HepG2 (cell line): ENCODE data around the gene EIF4E. TPM values are rescaled to one million over a fixed set of nuclear protein-coding genes. Genes with fewer than 3 reads are reported as not detected.

Experiments
- ATAC-seq: fragments of 200-7000 bp; cut with Tn5 transposase; 3 replicates; pipeline ENCODE4 v1.9.1; 2020; ENCODE audit warnings: mild to moderate bottlenecking, moderate library complexity
- BruUV-seq: library from RNA; stranded (reverse); fragments of 400-500 nt; replicated peaks from 2 replicates; lab custom pipeline; 2021; lab: Mats Ljungman, UMichigan
- CTCF ChIA-PET: fragments of 300-600 bp; formaldehyde crosslinking; extraction: SDS; loops from one replicate; lab custom pipeline; 2021; ENCODE audit warnings: low total read pairs, inconsistent platforms, low intra/inter-chr PET ratio; lab: Yijun Ruan, JAX
- POLR2A ChIA-PET: fragments of 350-600 bp; sonication (Branson Sonifier 250); formaldehyde crosslinking; loops from one replicate; lab custom pipeline; 2020; ENCODE audit warnings: antibody characterized with exemption, inconsistent platforms; lab: Yijun Ruan, JAX
- DNase-seq: peaks from one replicate; pipeline ENCODE4 v3.0.0-alpha.2; 2015; ENCODE audit warnings: low spot score
- FAIRE-seq: peaks from 3 replicates; lab custom pipeline; 2011; peaks lifted over from hg19 to GRCh38; lab: Jason Lieb, UNC
- H2AFZ ChIP-seq: one replicate; pipeline ENCODE4 v1.6.1; 2011; ENCODE audit warnings: low read length, inconsistent platforms
- H3K27ac ChIP-seq: fragments of 300-600 bp; 3 replicates; pipeline ENCODE4 v1.8.0; 2011; ENCODE audit warnings: mixed run types, mild to moderate bottlenecking, mixed read lengths, low read length, inconsistent platforms; ENCODE audit not compliant: insufficient read depth; ENCODE audit errors: extremely low read length
- H3K27me3 ChIP-seq, 2 experiments: fragments of 200-600 bp in 1 of 2; 2 replicates in 1 of 2; 3 replicates in 1 of 2; pipeline versions ENCODE4 v1.6.0 to v1.8.0; 2011; ENCODE audit warnings: low read length in 2 of 2, mild to moderate bottlenecking in 2 of 2, moderate library complexity in 2 of 2, inconsistent platforms in 1 of 2; ENCODE audit not compliant: insufficient read depth in 2 of 2, control insufficient read depth in 1 of 2
- H3K36me3 ChIP-seq, 2 experiments: fragments of 200-600 bp in 1 of 2; replicated peaks in 1 of 2; 2 replicates in 1 of 2; 3 replicates in 1 of 2; pipeline versions ENCODE4 v1.5.1 to v1.8.0; 2011; ENCODE audit warnings: low read length in 2 of 2, inconsistent platforms in 1 of 2; ENCODE audit not compliant: insufficient read depth in 2 of 2, control insufficient read depth in 1 of 2
- H3K4me1 ChIP-seq: 2 replicates; pipeline ENCODE4 v1.5.1; 2012; ENCODE audit warnings: low read length, inconsistent platforms; ENCODE audit not compliant: insufficient read depth
- H3K4me2 ChIP-seq: 2 replicates; pipeline ENCODE4 v1.6.0; 2011; ENCODE audit warnings: low read depth, low read length, inconsistent platforms
- H3K4me3 ChIP-seq, 3 experiments: fragments of 200-600 bp in 1 of 3; sonication (generic), shearing (Covaris generic) in 1 of 3; replicated peaks in 1 of 3; 2 replicates each; pipeline ENCODE4 v1.5.1; 2011 to 2016; ENCODE audit warnings: low read length in 3 of 3, inconsistent platforms in 2 of 3, low read depth in 2 of 3, mild to moderate bottlenecking in 2 of 3, control low read depth in 1 of 3, mixed read lengths in 1 of 3; ENCODE audit not compliant: insufficient read depth in 1 of 3
- H3K79me2 ChIP-seq: one replicate; pipeline ENCODE4 v1.6.1; 2011; ENCODE audit warnings: low read length, inconsistent platforms; ENCODE audit not compliant: insufficient read depth
- H3K9ac ChIP-seq: 2 replicates; pipeline ENCODE4 v1.6.0; 2011; ENCODE audit warnings: mild to moderate bottlenecking, low read depth, low read length, inconsistent platforms; ENCODE audit not compliant: insufficient read depth
- H3K9me3 ChIP-seq: 2 replicates; pipeline ENCODE4 v1.5.1; 2012; ENCODE audit warnings: mild to moderate bottlenecking, low read length
- H4K20me1 ChIP-seq: 2 replicates; pipeline ENCODE4 v1.6.0; 2011; ENCODE audit warnings: inconsistent platforms, mild to moderate bottlenecking, low read length, moderate library complexity; ENCODE audit not compliant: insufficient read depth
- ARNTL ChIP-seq: sonication (generic); formaldehyde crosslinking; IDR thresholded peaks from 2 replicates; pipeline ENCODE4 v1.4.0; 2020; ENCODE audit warnings: mild to moderate bottlenecking, missing genetic modification reagents
- CHD4 ChIP-seq: fragments of 200-600 bp; sonication (generic); IDR thresholded peaks from 2 replicates; pipeline ENCODE4 v1.7.0; 2017; ENCODE audit warnings: mild to moderate bottlenecking, low read length, borderline replicate concordance
- DMAP1 ChIP-seq: IDR thresholded peaks from 2 replicates; pipeline ENCODE4 v1.6.1; 2016
- GATAD2A ChIP-seq: IDR thresholded peaks from 2 replicates; pipeline ENCODE4 v1.6.1; 2016
- KLF9 ChIP-seq: IDR thresholded peaks from 2 replicates; pipeline ENCODE4 v1.6.1; 2016; ENCODE audit warnings: low read depth
- MLLT10 ChIP-seq: sonication (generic); formaldehyde crosslinking; IDR thresholded peaks from 2 replicates; pipeline ENCODE4 v1.4.0; 2020; ENCODE audit warnings: missing genetic modification reagents
- MXI1 ChIP-seq: IDR thresholded peaks from 3 replicates; pipeline ENCODE4 v1.6.1; 2012; ENCODE audit warnings: low read depth, low read length, inconsistent platforms, borderline replicate concordance
- RARA ChIP-seq: IDR thresholded peaks from 2 replicates; pipeline ENCODE4 v1.6.1; 2016; ENCODE audit warnings: missing genetic modification reagents, missing compliant biosample characterization
- SNRNP70 ChIP-seq: fragments of 200-400 bp; formaldehyde crosslinking; IDR thresholded peaks from 2 replicates; pipeline ENCODE4 v1.6.1; 2017; ENCODE audit warnings: mild to moderate bottlenecking, low read depth, low read length, moderate library complexity
- ZFP62 ChIP-seq: sonication (generic); formaldehyde crosslinking; IDR thresholded peaks from 2 replicates; pipeline ENCODE4 v1.4.0; 2020; ENCODE audit warnings: missing genetic modification reagents
- ZNF431 ChIP-seq: sonication (generic); formaldehyde crosslinking; IDR thresholded peaks from 2 replicates; pipeline ENCODE4 v1.9.0; 2022; ENCODE audit warnings: missing genetic modification reagents, low read depth, mild to moderate bottlenecking, borderline replicate concordance
- ZNF670 ChIP-seq: sonication (generic); formaldehyde crosslinking; IDR thresholded peaks from 2 replicates; pipeline ENCODE4 v1.8.0; 2022; ENCODE audit warnings: mild to moderate bottlenecking, missing genetic modification reagents, borderline replicate concordance
- ZNF816 ChIP-seq: sonication (generic); formaldehyde crosslinking; IDR thresholded peaks from 2 replicates; pipeline ENCODE4 v1.8.0; 2022; ENCODE audit warnings: missing genetic modification reagents, mild to moderate bottlenecking, borderline replicate concordance
- WGBS: methylation state at CpG from one replicate; pipeline ENCODE4 v1.1.6; 2017; ENCODE audit warnings: low lambda C conversion rate; 5-methylcytosine and 5-hydroxymethylcytosine counted together
- in situ Hi-C: cut with HindIII; loops from 2 replicates; pipeline ENCODE4 v1.10.0; 2017; ENCODE audit warnings: low pct_unique_long_range_greater_than_20kb; ENCODE audit not compliant: extremely low pct_ligation_motif_present
- intact Hi-C: fragments of 100-400 bp; cut with micrococcal nuclease; formaldehyde crosslinking; loops from one replicate; pipeline ENCODE4 v1.10.0; 2022; ENCODE audit not compliant: unreplicated experiment
- polyA plus RNA-seq, 8 experiments: library from polyadenylated mRNA; depleted of rRNA in 3 of 8; stranded (reverse) in 7 of 8; unstranded in 1 of 8; fragments of >200 nt; fragmentation: Illumina TruSeq in 4 of 8; extraction: Trizol in 4 of 8; gene quantifications; 2 replicates each; pipeline versions ENCODE4 v1.2.1 to v1.2.3, GENCODE V29; 2011 to 2016; ENCODE audit warnings: low read depth in 4 of 8, missing spikeins in 1 of 8, mixed read lengths in 1 of 8; ENCODE audit not compliant: insufficient read depth in 1 of 8
- total RNA-seq, 5 experiments: library from RNA; depleted of rRNA; stranded (reverse); fragments of >200 nt; fragmentation: Illumina TruSeq; extraction: Trizol; gene quantifications; 2 replicates each; pipeline ENCODE4 v1.2.3, GENCODE V29; 2016; ENCODE audit warnings: low read depth in 1 of 5
- TF ChIP-seq, protein P1 (sequence below): sonication (generic); formaldehyde crosslinking; IDR thresholded peaks from 2 replicates; pipeline ENCODE4 v1.5.1; 2020; ENCODE audit warnings: mild to moderate bottlenecking, missing genetic modification reagents
- TF ChIP-seq, protein P2 (sequence below): sonication (generic); formaldehyde crosslinking; IDR thresholded peaks from 2 replicates; pipeline ENCODE4 v1.4.0; 2020; ENCODE audit warnings: missing genetic modification reagents

Gene EIF4E
- total and polyA plus RNA-seq, 2 of the 13 experiments (the other 11 are each of a cell fraction or from before 2014, with no cell fraction given) = 50.8 to 194 TPM

GRCh38 chr4:98908703-98909262 is 20.1 kb downstream of the EIF4E start:
- H3K27me3 ChIP-seq = no peaks in the 10 kb centered on the region
- H3K4me3 ChIP-seq = no peak overlapping the region
- no peak overlapping the region for H3K27ac ChIP-seq
- peaks cover 2 to 5% of the 10 kb centered on the region in 2 experiments; a peak in 4 of 5 replicates for H3K36me3 ChIP-seq
- BruUV-seq = TSS peak; percentile 12
- H3K9ac ChIP-seq = no peak overlapping the region
- TF ChIP-seq DMAP1 (CRISPR knock-in tag) (no peak), GATAD2A (CRISPR knock-in tag) (no peak), SNRNP70 (no peak), CHD4 (no peak), MLLT10 (no peak), MXI1 (no peak), ZFP62 (CRISPR knock-in tag) (no peak), ZNF431 (CRISPR knock-in tag) (no peak), ZNF670 (CRISPR knock-in tag) (no peak), KLF9 (no peak), ARNTL (CRISPR knock-in tag) (no peak), RARA (CRISPR knock-in tag) (no peak), ZNF816 (CRISPR knock-in tag) (no peak)
- TF ChIP-seq, protein P1, sequence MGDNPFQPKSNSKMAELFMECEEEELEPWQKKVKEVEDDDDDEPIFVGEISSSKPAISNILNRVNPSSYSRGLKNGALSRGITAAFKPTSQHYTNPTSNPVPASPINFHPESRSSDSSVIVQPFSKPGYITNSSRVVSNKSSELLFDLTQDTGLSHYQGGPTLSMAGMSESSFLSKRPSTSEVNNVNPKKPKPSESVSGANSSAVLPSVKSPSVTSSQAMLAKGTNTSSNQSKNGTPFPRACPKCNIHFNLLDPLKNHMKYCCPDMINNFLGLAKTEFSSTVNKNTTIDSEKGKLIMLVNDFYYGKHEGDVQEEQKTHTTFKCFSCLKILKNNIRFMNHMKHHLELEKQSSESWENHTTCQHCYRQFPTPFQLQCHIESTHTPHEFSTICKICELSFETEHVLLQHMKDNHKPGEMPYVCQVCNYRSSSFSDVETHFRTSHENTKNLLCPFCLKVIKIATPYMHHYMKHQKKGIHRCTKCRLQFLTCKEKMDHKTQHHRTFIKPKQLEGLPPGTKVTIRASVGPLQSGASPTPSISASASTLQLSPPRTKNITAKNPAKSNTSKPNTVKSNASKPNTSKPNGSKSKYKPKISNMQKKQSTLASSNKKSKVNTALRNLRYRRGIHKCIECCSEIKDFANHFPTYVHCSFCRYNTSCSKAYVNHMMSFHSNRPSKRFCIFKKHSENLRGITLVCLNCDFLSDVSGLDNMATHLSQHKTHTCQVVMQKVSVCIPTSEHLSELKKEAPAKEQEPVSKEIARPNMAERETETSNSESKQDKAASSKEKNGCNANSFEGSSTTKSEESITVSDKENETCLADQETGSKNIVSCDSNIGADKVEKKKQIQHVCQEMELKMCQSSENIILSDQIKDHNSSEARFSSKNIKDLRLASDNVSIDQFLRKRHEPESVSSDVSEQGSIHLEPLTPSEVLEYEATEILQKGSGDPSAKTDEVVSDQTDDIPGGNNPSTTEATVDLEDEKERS (CRISPR knock-in tag) = no peak
- TF ChIP-seq, protein P2, sequence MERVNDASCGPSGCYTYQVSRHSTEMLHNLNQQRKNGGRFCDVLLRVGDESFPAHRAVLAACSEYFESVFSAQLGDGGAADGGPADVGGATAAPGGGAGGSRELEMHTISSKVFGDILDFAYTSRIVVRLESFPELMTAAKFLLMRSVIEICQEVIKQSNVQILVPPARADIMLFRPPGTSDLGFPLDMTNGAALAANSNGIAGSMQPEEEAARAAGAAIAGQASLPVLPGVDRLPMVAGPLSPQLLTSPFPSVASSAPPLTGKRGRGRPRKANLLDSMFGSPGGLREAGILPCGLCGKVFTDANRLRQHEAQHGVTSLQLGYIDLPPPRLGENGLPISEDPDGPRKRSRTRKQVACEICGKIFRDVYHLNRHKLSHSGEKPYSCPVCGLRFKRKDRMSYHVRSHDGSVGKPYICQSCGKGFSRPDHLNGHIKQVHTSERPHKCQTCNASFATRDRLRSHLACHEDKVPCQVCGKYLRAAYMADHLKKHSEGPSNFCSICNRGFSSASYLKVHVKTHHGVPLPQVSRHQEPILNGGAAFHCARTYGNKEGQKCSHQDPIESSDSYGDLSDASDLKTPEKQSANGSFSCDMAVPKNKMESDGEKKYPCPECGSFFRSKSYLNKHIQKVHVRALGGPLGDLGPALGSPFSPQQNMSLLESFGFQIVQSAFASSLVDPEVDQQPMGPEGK (CRISPR knock-in tag) = no peak
- TF ChIP-seq, all 625 proteins: peak for 0
- ChIA-PET CTCF (no interaction called here), POLR2A (no interaction called here)
- Histone ChIP-seq H3K4me2 (no peak overlapping the region), H3K79me2 (peaks cover 96% of the 10 kb centered on the region), H3K9me3 (no peaks in the 10 kb centered on the region), H4K20me1 (peaks cover 52% of the 10 kb centered on the region; the same call in 1 of the 2 replicates), H3K4me1 (peaks cover 26% of the 10 kb centered on the region), H2AFZ (no peak overlapping the region)
- in situ Hi-C loops (no loop called here), intact Hi-C loops (no loop called here)
- FAIRE-seq (no peak), DNase-seq (no peak), ATAC-seq (no peak)
- 97% methylated on average over 2 of the region's 2 CpGs for WGBS
